Activated T-helper 1 cell treated with Interleukin-2 at 50 U/mL for 16 hours (primary cell): ENCODE results near the gene COX7A1.

ENCODE experiments used
- DNase-seq: peaks from one replicate; pipeline ENCODE4 v3.0.0-alpha.2; 2020; ENCODE audit warnings: low read depth

Gene COX7A1

DNA sequence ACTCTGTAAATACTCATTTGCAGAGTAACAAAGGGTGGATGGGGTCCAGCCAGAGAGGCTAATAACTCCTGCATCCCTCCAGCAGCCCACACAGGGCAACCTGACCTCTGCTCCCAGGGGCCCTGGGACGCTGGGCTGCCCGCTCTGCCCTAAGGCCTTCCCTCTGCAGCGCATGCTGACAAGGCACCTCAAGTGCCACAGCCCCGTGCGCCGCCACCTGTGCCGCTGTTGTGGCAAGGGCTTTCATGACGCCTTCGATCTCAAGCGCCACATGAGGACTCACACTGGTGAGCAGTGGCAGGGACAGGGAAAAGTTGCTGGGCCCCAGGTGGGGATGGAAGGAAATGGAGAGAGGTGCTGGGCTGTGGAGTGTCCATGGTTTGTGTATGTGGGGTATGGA, 39.6 kb downstream of the COX7A1 start:
- no peak for DNase-seq

DNA sequence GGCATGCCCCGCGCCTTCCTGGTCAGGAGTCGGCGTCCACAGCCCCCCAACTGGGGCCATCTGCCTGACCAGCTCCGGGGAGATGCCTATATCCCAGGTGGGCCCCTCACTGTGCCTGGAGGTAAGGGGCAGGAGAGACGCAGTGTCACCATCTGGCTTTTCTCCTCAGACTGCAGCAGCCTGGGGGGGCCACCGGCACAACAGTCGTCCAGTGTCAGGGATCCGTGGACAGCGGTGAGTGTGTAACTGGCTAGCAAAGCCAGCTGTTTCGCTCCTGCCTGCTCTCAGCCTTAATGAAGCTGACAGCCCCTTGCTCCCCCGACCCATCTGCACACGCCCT, 41.1 kb downstream of the COX7A1 start:
- no peak for DNase-seq

DNA sequence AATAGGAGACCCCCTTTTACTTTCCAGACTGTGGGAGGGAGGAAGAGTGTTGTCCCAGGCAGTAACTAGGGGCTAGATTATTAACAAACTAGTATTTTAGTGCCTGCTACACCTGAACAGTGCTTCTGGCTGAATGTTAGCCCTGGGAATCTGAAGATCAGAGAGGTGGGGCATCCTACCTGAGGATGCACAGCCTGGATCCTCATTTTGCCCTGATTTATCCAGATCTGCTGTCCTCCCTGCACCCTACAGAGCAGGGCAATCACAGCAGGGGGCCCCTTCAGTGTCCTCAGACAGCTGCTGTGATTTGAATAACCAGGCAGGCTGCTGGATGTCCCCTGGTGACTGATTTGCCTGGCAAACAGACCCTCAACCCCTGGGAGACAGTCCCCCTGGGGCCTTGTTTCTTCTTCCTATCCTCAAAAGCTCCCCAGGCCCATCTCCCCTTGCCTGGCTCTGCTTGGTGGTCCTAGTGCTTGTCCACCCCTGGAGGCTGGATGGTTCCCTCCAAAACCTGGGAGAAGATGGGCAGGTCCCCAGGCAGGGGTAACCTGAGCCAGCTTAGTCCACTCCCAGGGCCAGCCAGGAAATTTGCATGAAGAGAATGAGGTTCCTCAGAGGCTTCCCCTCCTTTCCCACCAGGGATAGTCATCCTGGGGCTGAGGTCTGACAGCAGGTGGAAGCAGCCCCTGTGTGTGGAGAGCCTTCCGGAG, 41.6 kb downstream of the COX7A1 start, which contains the start of gene OVOL3:
OVOL3 (plus strand) TSS at position 657 of the 713 bp plus-strand sequence. CDS start 60 bp downstream, outside the sequence.
- no peak for DNase-seq

DNA sequence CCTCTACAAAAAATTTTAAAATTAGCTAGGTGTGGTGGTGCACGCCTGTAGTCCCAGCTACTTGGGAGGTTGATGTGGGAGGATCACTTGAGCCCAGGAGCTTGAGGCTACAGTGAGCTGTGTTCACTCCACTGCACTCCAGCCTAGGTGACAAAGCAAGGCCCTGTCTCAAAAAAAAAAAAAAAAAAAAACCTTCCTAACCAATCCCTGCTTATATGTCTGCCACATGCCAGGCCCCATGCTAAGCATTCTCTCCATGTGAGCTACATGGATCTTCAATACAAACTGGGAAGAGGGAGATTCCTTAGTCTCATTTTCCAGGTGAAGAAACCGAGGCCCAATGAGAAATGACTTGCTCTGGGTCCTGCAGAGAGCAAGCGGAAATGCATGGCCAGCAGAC, 43.6 kb downstream of the COX7A1 start:
- no peak for DNase-seq

DNA sequence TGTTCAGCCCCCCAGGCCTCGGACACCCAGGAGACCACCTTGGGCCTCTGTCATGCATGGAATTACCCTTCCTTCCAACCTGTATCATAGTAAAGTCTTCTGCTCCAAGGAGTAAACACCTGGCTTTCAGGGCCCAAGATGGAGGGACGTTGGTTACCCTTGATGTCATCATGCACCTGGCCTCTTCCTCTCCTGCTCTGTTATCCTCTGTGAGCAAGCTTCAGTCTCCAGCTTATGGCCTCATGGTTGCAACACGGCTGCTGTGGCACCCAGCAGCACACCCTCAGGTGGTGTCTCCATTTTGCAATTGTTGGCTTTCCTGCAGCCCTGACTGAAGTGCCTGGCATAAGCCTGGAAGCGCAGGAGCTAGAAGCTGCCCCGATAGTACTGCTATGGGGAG, 45.3 kb downstream of the COX7A1 start:
- DNase-seq = no peak

DNA sequence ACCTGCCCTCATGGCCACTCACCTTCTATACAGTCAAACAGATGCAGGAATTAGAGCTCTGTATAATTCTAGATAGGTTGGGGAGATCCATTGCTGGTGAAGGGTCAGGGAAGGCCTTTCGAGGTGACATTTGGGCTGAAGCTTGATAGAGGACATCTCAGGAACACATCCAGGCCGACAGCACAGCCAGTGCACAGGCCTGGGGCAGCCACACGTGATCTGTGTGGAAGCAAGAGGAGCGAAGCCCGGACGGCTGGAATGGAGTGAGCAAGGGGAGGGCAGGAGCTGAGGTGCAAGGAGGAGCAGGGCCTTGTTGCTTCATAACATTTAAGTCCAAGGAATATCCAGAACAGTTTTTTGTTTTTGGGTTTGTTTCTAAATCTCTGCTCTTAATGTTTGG, 45.8 kb downstream of the COX7A1 start:
- no peak for DNase-seq

DNA sequence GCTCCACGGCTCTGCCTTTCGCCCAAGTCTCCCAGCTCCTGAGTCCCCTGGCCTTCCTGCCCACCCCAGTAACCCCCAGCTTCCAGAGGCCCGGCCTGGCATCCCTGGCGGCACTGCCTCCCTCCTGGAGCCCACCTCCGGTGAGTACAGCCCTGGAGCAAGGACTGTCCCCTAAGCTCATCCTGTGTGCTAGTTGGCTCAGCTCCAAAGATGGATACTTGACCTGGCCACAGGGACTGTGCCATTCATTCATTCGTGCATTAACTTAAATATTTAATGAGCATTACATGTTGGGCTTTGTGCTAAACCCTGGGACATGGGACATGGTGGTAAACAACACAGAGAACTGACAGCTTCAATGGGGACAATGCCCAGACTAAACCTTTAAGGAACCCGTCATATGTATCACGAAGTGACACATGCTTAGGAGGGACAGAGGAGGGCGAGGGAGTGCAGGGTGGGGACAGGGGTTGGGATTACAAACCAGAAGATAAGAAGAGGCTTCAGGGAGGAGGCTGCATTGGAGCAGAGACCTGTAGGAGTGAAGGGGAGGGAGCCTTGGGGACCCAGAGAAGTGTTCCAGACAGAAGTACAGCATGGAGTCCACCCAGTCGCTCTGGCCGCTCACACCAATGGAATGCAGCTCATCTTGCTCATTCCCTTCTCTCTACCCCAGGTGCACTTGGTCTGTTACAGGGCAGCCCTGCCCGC, 48.2 kb downstream of the COX7A1 start:
- no peak for DNase-seq

DNA sequence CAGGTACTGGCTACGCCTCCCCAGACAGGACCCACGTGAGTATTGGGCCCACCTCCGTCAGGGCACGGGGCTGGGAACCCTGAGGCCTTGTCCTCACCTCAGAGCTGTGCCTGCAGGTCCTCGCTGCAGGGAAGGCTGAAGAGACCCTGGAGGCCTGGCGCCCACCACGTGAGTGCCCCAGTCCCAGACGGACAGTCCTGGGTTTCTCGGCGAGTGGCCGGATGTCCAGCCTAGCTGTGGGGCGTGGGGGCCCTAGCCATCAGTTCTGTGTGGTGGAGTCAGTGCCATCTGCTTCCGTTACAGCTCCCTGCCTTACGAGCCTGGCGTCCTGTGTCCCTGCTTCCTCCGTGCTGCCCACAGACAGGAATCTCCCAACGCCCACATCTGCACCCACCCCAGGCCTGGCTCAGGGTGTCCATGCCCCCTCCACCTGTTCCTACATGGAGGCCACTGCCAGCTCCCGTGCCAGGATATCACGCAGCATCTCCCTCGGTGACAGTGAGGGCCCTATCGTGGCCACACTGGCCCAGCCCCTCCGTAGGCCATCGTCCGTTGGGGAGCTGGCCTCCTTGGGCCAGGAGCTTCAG, 49.1 kb downstream of the COX7A1 start:
- no peak for DNase-seq

DNA sequence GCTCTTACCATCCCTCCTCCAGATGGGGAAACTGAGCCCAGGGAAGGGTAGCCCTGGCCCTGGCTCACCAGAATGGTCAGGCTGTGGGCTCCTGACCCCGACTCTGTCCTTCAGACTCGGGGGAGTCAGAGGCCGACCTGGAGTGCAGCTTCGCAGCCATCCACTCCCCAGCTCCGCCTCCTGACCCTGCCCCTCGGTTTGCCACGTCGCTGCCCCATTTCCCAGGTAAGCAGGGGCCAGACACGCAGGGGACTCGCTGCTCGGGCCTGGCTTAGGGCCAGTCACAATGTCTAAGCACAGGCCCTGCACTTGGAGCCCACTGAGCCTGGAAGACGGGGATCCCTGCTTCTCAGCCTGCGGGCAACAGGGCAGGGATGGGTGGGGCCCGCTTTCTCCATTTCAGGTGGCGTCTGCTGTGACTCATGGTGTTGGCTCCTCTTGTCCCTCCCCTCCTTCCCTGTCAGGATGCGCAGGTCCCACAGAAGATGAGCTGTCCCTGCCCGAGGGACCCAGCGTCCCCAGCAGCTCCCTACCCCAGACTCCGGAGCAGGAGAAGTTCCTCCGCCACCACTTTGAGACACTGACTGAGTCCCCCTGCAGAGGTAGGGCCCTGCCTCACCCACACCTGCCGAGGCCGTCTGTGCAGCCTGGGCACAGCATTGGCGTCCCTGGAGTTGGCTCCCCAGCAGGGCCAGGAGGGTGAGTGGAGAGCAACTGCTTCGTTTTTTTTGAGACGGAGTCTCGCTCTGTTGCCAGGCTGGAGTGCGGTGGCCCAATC, 50.5 kb downstream of the COX7A1 start:
- no peak for DNase-seq
